GM19324 (cell line): Measurements from ENCODE around the gene ERP27.

ENCODE experiments used
- ATAC-seq: cut with Tn5 transposase; IDR thresholded peaks from one replicate; pipeline ENCODE4 v1.9.1; 2021; ENCODE audit warnings: mild to moderate bottlenecking, moderate library complexity; ENCODE audit not compliant: unreplicated experiment, low FRiP score

ERP27 gene

GRCh38 chr12:14938301-14938700 is at the start of gene ERP27:
Gene ERP27 (minus strand): TSS chr12:14938537. CDS start chr12:14938508, 29 bp downstream.
- no peak for ATAC-seq

DNA sequence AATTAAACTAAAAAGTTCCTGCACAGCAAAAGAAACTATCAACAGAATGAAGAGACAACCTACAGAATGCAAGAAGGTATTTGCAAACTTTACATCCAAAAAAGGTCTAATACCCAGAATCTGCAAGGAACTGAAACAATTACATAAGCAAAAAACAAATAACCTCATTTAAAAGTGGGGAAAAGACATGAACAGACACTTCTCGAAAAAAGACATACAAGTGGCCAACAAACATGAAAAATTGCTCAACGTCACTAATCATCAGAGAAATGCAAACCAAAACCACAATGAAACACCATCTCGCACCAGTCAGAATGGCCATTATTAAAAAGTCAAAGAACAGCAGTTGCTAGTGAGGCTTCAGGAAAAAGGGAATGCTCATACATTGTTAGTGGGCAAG is 49.7 kb upstream of the ERP27 start:
- ATAC-seq = no peak

GRCh38 chr12:14986449-14986848 is 48.1 kb upstream of the ERP27 start:
- ATAC-seq = no peak

DNA sequence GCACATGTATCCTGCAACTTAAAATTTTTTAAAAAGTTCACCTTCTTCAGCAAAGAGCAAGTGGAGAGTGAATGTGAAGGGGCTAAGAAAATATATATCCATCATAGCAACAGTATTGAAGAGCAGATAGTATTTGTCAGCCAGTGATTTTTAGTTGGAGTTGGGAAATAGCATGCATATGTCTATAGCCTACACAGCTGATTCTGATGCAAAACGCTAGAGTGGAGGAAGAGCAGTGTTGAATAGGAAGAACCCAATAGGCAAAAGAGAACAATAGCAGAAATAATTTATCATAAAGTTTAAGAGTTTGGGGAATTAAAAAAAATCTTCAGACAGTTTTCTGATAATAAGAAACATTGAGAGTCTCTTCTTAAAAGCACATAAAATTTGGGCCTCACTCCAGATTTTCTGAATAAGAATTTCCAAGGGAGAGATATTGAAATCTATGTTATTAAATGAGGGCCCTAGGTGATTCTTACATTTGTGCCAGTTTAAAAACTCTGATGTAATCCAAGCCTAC is 46.5 kb upstream of the ERP27 start:
- no peak for ATAC-seq

GRCh38 chr12:14984036-14984435 is 45.7 kb upstream of the ERP27 start:
- no peak for ATAC-seq

DNA sequence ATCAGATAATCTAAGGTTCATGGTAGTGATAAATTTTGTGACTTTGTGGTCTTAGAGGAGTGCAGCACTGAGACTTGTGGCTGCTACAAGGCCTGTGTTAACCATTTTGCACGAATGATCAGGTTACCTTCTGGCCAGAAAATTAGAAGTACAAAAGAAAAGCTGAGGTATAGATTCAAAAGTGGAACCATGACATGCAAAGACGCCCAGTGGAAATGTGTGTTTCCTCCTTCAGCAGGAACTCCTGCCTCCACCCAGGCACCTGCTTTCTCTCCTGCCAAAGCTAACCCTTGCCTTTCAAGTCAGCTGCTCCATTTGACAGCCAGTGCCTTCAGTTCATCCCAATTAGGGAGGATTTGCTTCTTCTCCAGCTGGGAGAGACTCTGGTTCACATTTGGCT is 44.7 kb upstream of the ERP27 start:
- peak; percentile 68 for ATAC-seq

DNA sequence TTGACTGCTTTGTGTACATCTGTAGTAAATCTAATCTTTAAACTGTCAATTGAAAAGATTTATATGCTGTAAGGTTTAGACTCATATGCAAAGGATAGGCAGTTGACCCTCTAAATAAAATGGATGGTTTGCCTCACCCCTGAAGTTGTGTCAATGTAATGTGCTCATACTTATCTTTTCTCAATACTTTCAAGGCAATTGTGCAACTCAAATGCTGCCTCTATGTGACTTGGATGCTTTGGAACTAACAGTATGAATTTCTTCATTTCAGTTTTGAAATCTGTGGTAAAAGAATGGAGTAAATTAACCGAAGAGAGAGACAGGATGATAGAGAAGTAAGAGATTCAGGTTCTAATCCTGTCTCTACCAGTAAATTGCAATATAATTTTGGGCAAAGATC is 44.2 kb upstream of the ERP27 start:
- no peak for ATAC-seq

DNA sequence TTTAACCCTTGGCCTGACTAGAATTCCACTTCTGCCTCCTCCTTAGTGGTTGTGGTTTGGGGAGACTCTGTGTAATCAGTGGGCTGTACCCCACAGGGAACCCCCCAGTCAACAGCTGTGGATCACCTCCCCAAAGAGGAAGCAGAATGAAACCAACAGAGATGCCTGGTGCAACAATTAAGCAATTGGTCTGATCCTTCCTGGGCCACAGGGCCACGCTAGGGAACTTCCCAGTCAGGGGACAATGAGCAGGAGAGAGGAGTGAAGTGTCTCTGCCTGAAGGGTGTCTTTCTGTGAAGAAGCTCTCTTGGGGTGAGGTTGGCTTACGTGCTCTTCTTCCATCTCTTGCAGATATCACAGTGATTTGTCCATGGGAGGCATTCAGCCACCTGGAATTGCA is 42.7 kb upstream of the ERP27 start:
- no peak for ATAC-seq

DNA sequence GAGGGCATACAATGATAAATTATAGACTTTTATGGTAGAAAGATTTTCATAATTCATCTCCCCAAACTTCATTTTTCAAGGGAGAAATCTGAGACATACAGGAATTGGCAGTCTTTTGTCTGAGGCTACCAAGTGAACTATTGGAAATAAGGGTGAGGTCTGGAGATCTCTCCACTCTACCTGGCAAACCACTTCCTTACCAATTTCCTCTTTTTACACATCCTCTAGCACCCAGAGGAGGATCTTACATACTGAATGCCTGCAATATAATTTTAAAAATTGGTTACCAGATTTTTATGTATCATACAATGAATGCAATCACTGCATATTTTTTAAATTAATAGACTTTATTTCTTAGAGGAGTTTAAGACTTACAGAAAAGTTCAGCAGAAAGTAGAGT is 41.1 kb upstream of the ERP27 start:
- no peak for ATAC-seq

DNA sequence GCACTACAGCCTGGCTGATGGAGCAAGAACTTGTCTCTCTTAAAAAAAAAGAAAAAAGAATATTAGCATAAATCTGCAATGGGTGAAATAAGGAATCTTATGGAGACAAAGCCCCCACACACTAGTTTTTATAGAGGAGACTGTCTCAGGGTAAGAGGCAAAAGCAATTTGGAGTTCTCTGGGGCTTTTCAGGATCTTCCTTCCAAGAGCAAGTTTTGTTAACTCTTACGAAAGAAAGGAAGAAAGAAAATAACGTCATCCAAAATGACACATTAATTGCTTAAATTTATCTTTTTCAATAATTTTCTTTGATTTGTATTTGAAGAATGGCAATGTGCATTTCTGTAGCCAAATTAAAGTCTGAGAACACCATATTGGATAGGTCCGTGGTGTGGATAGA is 38.3 kb upstream of the ERP27 start:
- ATAC-seq = no peak

DNA sequence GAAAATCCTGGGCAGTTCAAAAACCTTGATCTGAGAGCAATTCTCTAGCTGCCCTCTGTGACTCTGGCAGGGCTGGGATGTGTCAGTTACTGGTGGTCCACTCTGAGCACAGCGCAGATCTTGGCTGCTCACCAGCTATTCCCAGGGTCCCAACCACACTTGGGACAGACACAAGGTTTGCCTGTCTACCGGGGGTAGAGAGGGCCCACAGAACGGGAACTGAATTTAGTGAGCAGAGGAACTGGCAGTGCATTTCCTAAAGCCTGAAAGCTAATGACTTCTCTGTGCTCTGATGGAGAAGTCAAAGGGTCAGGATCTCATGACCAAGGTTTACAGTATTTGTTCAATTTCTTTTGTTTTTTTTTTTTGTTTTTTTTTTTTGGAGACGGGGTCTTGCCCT is 37.1 kb upstream of the ERP27 start:
- no peak for ATAC-seq

DNA sequence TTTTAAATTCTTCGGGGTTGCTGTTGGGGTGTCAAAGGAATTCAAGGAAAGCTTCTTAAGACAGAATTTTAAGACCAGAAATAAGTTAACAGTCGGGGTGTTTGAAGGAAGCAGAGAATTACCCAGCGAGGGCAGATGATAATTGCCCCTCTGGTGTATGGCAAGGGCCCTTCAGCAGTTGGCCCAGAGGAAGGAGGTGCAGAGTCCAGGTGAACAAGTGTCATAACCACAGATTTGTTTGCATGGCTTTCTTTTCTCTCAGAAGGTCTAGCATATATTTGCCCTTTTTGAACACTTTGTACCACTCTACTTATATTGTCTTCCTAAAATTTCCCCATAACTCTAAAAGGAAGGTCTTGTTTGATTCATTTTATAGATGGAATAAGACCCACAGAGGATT is 36.3 kb upstream of the ERP27 start:
- ATAC-seq = no peak

DNA sequence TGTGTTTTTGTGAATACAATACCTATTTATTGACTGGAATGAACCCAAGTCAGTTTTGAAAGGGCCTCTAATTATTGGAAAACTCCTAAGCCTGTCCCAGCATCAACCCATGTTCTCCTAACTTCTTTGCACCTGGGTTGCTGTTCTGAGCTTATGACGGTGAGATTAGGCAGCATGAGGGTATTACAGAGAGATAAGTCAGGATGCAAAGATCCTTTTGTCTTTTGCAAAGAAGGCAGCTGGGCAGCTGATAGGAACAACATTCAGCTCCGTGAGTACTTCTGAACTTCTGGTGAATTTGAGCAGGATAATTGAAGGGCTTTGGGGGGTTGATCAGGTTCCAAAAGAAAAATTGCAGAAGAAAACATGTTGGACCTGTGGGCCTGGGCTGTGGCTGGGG is 34.5 kb upstream of the ERP27 start, which contains the start of gene PDE6H:
Gene PDE6H, plus strand, starts transcription at position 227 of the 400 bp plus-strand sequence. CDS start 4,971 bp downstream, outside the sequence.
- no peak for ATAC-seq

DNA sequence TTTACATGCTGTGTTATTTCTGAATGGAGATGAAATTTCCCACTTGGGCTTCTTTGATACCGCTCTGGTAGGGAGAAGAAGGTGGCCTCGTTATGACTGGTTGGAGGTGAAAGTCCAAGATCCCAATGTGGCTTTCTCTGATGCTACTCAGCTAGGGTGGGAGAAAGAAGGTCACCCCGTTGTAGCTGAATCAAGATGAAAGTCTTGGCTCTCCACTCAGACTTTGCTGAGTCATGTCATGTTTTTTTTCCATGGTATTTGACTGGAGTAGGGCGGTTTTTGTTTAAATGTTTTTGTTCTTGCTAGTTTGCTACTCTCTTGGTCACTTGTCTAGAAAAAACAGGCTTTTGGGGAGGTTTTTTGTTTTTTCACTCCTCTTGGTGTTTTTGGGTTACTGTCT is 32.1 kb upstream of the ERP27 start:
- ATAC-seq = no peak

GRCh38 chr12:14968478-14968877 is 30.1 kb upstream of the ERP27 start:
- ATAC-seq = no peak

- ATAC-seq = no peak
These were observed 26.9 kb upstream of the ERP27 start for GRCh38 chr12:14965221-14965620.

DNA sequence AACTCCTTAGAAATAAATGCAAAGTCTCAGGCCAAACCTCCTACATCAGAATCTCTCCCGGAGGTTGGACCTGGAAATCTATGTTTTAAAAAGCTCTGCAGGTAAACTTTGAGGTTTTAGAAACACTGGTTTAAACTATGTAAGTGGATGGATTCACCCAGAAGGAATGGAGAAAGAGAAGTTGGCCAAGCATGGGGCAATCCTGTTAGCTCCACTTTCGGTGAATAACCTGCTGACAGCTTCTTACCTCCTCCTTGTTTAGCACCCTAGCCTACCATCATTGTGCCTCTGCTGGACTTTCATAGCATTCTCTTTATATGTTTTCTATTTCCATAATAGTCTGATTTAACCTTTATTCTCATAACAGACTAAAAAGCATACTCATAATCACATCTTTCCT is 26.1 kb upstream of the ERP27 start:
- no peak for ATAC-seq

DNA sequence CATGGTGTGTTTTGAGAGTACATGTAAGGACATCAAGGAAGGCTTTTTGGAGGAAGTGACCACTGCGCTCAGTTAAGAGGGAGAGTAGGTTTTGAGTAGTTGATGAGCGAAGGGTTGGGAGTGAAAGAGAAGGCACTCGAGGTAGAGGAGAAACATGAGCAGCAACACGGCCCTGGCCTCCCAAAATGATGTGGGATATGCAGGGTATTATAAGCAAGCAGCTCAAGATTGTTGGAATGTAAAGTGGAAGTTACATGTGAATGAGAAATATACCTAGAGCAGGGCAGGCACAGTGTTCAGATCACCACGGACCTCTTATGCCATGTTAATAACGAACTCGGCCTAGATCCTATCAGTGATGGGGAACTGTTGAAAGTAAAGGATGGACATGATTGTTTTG is 25.2 kb upstream of the ERP27 start:
- no peak for ATAC-seq

DNA sequence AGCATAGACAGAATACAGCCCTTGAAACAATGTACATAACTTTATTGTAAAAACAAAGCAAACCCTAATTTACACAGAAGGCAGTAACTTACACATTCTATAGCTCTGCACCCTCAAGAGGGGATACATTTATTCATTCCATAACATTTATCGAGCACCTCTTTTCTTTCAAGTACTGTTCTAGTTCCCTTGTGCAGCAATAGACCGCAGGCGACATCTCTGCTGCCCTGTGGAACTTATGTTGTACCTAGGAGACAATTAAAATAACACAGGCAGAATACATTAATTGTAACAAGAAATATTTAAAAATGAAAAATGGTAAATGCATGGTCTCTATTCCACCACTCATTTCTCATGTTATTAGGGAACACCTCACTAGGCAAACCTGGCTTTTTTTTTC is 24.5 kb upstream of the ERP27 start:
- ATAC-seq = no peak

DNA sequence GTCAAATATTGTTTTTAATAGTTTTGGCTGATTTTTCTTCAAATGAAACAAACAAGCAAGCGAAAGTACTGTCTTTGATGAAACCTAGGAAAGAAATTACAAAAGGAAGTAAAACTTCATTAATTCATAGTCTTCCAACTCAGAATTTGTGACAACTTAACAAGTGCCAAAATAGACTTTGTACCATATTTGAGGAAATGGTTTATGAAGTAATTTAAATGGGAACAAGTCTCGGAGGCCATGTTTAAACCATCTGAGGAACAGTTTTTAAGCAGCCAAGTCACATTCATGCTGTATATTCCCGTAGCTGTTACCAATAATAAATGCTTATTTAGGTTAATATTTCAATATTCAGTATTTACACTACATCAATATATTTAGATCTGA is 23.8 kb upstream of the ERP27 start:
- ATAC-seq = no peak

- ATAC-seq = peak; percentile 72
These were observed 23.3 kb upstream of the ERP27 start, which contains the start of gene ARHGDIB for GRCh38 chr12:14961466-14962152. Gene ARHGDIB (minus strand): TSS chr12:14961601. CDS start chr12:14950712, 10,889 bp downstream.
